Measurements from ENCODE around the gene CCM2L. TPM values are rescaled to one million over a fixed set of nuclear protein-coding genes. Genes with fewer than 3 reads are reported as not detected.

CCM2L gene
- total RNA-seq, 4 donors from 2014 or later, result 0.88 to 8.3 (median 3.9) TPM

GRCh38 chr20:31992086-31992485 lies 18.2 kb upstream of the CCM2L start:
- Histone ChIP-seq H3K36me3 (no peaks in the 10 kb centered on the region), H3K4me3 (no peak overlapping the region), H3K27ac (no peak overlapping the region), H3K9me3 (no peaks in the 10 kb centered on the region), H3K4me1 (no peaks in the 10 kb centered on the region), H3K27me3 (peaks cover 0 to 7% of the 10 kb centered on the region in 2 donors)
- DNase-seq, result no peak
- TF ChIP-seq CTCF (IDR thresholded peaks at IDR 0.05) (no peak), POLR2A (IDR thresholded peaks at IDR 0.05) (no peak)

- DNase-seq, result no peak
- no peaks in the 10 kb centered on the region for H3K9me3 ChIP-seq
- H3K27ac ChIP-seq, result no peak overlapping the region
- H3K27me3 ChIP-seq, result peaks cover 0 to 7% of the 10 kb centered on the region in 2 donors
- H3K4me1 ChIP-seq, result no peaks in the 10 kb centered on the region
- TF ChIP-seq CTCF (IDR thresholded peaks at IDR 0.05) (no peak), POLR2A (IDR thresholded peaks at IDR 0.05) (no peak)
- no peak overlapping the region for H3K4me3 ChIP-seq
- H3K36me3 ChIP-seq, result no peaks in the 10 kb centered on the region
These were observed 13.2 kb upstream of the CCM2L start for GRCh38 chr20:31996996-31997395.

GRCh38 chr20:31998246-31998645 lies 12.0 kb upstream of the CCM2L start:
- H3K36me3 ChIP-seq, result no peaks in the 10 kb centered on the region
- peaks cover 0 to 7% of the 10 kb centered on the region in 2 donors for H3K27me3 ChIP-seq
- no peaks in the 10 kb centered on the region for H3K4me1 ChIP-seq
- H3K27ac ChIP-seq, result no peak overlapping the region
- DNase-seq, result no peak
- H3K9me3 ChIP-seq, result no peaks in the 10 kb centered on the region
- H3K4me3 ChIP-seq, result no peak overlapping the region
- TF ChIP-seq POLR2A (IDR thresholded peaks at IDR 0.05) (no peak), CTCF (IDR thresholded peaks at IDR 0.05) (no peak)

- DNase-seq, result no peak
- Histone ChIP-seq H3K9me3 (no peaks in the 10 kb centered on the region), H3K36me3 (no peaks in the 10 kb centered on the region), H3K4me3 (no peak overlapping the region), H3K27ac (no peak overlapping the region), H3K4me1 (no peaks in the 10 kb centered on the region), H3K27me3 (no peaks in the 10 kb centered on the region)
- TF ChIP-seq CTCF (IDR thresholded peaks at IDR 0.05) (no peak), POLR2A (IDR thresholded peaks at IDR 0.05) (no peak)
These were observed 6.9 kb upstream of the CCM2L start for GRCh38 chr20:32003325-32003724.

- Histone ChIP-seq H3K9me3 (no peaks in the 10 kb centered on the region), H3K27ac (no peak overlapping the region), H3K4me1 (no peaks in the 10 kb centered on the region), H3K27me3 (no peaks in the 10 kb centered on the region), H3K4me3 (no peak overlapping the region), H3K36me3 (no peaks in the 10 kb centered on the region)
- DNase-seq, result no peak
- TF ChIP-seq CTCF (IDR thresholded peaks at IDR 0.05), result no peak
- no peak for TF ChIP-seq POLR2A (IDR thresholded peaks at IDR 0.05)
These were observed 5.3 kb upstream of the CCM2L start for GRCh38 chr20:32004963-32005362.

GRCh38 chr20:32006053-32006452 lies 4.2 kb upstream of the CCM2L start:
- no peak for DNase-seq
- TF ChIP-seq CTCF (IDR thresholded peaks at IDR 0.05) (no peak), POLR2A (IDR thresholded peaks at IDR 0.05) (no peak)

More at GRCh38 chr20:32006053-32006452, 4.2 kb upstream of the CCM2L start:
- H3K27ac ChIP-seq, result no peak overlapping the region
- H3K4me3 ChIP-seq, result no peak overlapping the region
- H3K27me3 ChIP-seq, result no peaks in the 10 kb centered on the region
- no peaks in the 10 kb centered on the region for H3K36me3 ChIP-seq
- no peaks in the 10 kb centered on the region for H3K4me1 ChIP-seq
- H3K9me3 ChIP-seq, result no peaks in the 10 kb centered on the region
